ENCODE results near the gene CCNQ.

Gene CCNQ

DNA sequence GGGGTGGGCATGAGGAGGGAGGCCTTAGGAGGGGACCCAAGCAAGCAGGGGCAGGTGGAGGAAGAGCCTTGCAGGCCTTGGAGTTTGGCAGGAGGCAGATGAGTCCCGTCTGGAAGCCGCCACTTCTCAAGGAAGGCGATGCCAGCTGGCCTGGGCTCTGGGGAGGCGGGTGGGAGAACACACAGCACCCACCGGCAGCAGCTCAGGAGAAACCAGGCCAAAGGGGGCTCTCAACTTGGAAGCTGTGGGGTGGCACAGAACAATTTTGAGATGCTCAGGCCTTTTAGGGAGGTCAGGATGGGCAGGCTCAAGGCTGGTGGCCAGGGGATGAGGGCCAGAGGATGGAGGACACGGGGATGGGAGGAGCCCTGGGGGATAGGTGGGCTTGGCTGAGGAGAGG lies 36.4 kb upstream of the CCNQ start:
- Histone ChIP-seq H3K9me3 (ENCODE audit: insufficient read depth, low read depth, low read length) (no peaks in the 10 kb centered on the region), H3K27ac (ENCODE audit: low read depth, low read length) (no peak overlapping the region), H3K36me3 (ENCODE audit: insufficient read depth, low read length) (no peaks in the 10 kb centered on the region), H3K4me3 (ENCODE audit: low read length) (no peak overlapping the region), H3K9ac (ENCODE audit: low read depth, low read length) (no peak overlapping the region), H3K4me1 (ENCODE audit: insufficient read depth, low read length) (no peaks in the 10 kb centered on the region), H3K27me3 (ENCODE audit: insufficient read depth, low read length) (peaks cover 10% of the 10 kb centered on the region)
- WGBS = 96% methylated on average over 6 of the region's 6 CpGs

DNA sequence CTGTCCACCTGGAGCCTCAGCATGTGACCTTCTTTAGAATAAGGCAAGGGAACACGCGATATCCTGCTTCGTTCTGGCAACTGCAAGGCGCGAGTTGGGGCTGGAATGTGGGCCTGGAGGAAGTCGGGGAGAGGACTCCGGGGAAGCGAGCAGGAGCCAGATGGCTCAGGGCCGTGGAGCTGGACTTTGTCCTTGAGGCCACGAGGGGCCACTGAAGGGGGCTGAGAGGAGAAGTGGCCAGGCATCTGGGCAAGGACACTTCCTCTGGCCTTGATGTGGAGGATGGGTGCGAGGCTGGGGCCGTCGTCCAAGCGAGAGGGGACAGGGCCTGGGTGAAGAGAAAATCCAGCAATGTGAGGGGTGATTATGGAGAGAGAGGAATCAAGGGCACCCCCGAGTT lies 35.9 kb upstream of the CCNQ start:
- Histone ChIP-seq H3K36me3 (ENCODE audit: insufficient read depth, low read length) (no peaks in the 10 kb centered on the region), H3K4me3 (ENCODE audit: low read length) (no peak overlapping the region), H3K9me3 (ENCODE audit: insufficient read depth, low read depth, low read length) (no peaks in the 10 kb centered on the region), H3K27ac (ENCODE audit: low read depth, low read length) (no peak overlapping the region), H3K27me3 (ENCODE audit: insufficient read depth, low read length) (peaks cover 4% of the 10 kb centered on the region), H3K9ac (ENCODE audit: low read depth, low read length) (no peak overlapping the region), H3K4me1 (ENCODE audit: insufficient read depth, low read length) (no peaks in the 10 kb centered on the region)
- WGBS = 87% methylated on average over 15 of the region's 15 CpGs

DNA sequence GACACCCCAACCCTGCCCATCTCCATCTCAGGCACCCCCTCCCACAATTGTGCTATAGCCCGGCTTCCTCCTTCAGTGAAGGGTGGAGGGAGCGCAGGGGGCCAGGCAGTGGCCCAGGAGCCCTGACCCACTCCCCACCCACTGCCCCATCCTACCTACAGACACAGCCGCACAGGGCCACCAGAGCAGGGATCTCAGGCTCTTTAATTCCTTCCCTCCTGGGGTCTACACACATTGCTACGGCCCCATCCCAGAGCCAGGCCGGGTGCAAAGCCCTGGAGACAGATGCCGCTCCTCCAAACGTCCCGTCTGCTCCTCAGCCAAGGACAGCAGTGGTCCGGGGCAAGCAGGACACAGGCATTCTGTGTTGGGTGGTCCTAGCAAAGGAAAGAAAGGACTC lies 35.3 kb upstream of the CCNQ start:
- Histone ChIP-seq H3K9me3 (ENCODE audit: insufficient read depth, low read depth, low read length) (no peaks in the 10 kb centered on the region), H3K4me3 (ENCODE audit: low read length) (no peak overlapping the region), H3K27ac (ENCODE audit: low read depth, low read length) (no peak overlapping the region), H3K4me1 (ENCODE audit: insufficient read depth, low read length) (no peaks in the 10 kb centered on the region), H3K36me3 (ENCODE audit: insufficient read depth, low read length) (no peaks in the 10 kb centered on the region), H3K27me3 (ENCODE audit: insufficient read depth, low read length) (no peaks in the 10 kb centered on the region), H3K9ac (ENCODE audit: low read depth, low read length) (no peak overlapping the region)
- 79% methylated on average over 9 of the region's 9 CpGs for WGBS

DNA sequence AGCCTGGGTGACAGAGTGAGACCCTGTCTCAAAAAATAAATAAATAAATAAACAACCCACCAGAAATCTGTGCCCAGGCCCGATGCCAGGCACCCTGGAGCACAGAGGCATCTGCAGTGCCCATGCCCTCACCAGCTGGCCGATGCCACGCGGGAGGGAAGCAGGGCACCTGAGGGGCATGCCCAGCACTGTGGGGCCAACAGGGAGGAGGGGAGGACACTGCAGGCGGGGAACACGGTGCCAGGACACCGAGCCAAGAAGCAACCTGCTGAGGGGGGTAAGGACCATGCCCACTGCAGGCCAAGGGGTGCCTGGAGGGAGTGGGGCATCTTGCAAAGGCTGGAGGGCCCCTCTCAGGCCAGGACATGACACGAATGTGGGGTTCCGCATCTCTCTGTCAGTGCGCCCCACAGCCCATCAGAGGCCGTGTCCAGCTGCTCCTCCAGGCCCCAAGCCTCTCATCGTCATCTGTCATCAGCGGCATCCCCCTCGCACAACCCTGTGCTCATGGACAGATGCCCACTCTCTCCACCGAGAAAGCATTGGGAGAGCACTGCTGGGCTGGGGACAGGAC lies 34.8 kb upstream of the CCNQ start:
- Histone ChIP-seq H3K4me1 (ENCODE audit: insufficient read depth, low read length) (no peaks in the 10 kb centered on the region), H3K9me3 (ENCODE audit: insufficient read depth, low read depth, low read length) (no peaks in the 10 kb centered on the region), H3K36me3 (ENCODE audit: insufficient read depth, low read length) (no peaks in the 10 kb centered on the region), H3K4me3 (ENCODE audit: low read length) (no peak overlapping the region), H3K9ac (ENCODE audit: low read depth, low read length) (no peak overlapping the region), H3K27me3 (ENCODE audit: insufficient read depth, low read length) (no peaks in the 10 kb centered on the region), H3K27ac (ENCODE audit: low read depth, low read length) (no peak overlapping the region)
- WGBS = 93% methylated on average over 14 of the region's 15 CpGs

DNA sequence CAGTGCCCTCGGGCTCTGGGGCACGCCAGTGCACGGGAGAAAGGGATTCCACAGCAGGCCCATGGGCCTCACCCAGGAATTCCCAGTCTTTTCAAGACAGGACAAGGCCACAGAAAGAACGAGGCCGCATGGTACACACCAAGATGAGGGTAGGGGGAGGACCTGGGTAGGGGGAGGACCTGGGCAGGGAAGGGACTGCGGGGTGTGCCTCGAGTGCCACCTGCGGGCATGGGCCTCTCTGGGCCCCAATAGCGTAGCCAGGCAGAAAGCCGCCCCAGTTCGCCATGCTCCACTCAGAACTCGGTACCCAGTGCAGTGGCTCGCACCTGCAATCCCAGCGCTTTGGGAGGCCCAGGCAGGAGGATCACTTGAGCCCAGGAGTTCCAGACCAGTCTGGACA lies 34.1 kb upstream of the CCNQ start:
- H3K9me3 ChIP-seq (ENCODE audit: insufficient read depth, low read depth, low read length) = no peaks in the 10 kb centered on the region
- no peak overlapping the region for H3K4me3 ChIP-seq (ENCODE audit: low read length)
- 91% methylated on average over 14 of the region's 14 CpGs for WGBS
- no peaks in the 10 kb centered on the region for H3K4me1 ChIP-seq (ENCODE audit: insufficient read depth, low read length)
- no peaks in the 10 kb centered on the region for H3K27me3 ChIP-seq (ENCODE audit: insufficient read depth, low read length)
- H3K36me3 ChIP-seq (ENCODE audit: insufficient read depth, low read length) = no peaks in the 10 kb centered on the region
- no peak overlapping the region for H3K9ac ChIP-seq (ENCODE audit: low read depth, low read length)
- no peak overlapping the region for H3K27ac ChIP-seq (ENCODE audit: low read depth, low read length)

DNA sequence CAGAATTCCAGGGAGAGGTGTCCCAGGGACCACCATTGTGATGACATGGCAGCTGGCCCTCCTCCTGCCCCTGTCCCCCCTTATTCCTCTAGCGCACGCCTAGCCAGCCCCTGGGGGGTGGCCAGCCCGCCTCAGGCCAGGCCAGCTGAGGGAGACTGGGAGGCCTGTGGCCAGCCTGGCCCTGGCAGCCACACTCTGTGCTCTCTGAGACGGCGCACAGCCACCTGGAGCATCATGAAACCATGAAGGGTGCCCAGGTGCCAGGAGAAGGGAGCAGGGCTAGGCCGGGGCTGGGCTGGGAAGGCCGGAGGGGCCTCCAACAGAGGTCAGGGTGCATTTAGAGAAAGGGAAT lies 33.6 kb upstream of the CCNQ start:
- H3K4me3 ChIP-seq (ENCODE audit: low read length) = no peak overlapping the region
- H3K27me3 ChIP-seq (ENCODE audit: insufficient read depth, low read length) = no peaks in the 10 kb centered on the region
- no peaks in the 10 kb centered on the region for H3K9me3 ChIP-seq (ENCODE audit: insufficient read depth, low read depth, low read length)
- H3K9ac ChIP-seq (ENCODE audit: low read depth, low read length) = no peak overlapping the region
- H3K27ac ChIP-seq (ENCODE audit: low read depth, low read length) = no peak overlapping the region
- 93% methylated on average over 7 of the region's 7 CpGs for WGBS
- H3K36me3 ChIP-seq (ENCODE audit: insufficient read depth, low read length) = no peaks in the 10 kb centered on the region
- no peaks in the 10 kb centered on the region for H3K4me1 ChIP-seq (ENCODE audit: insufficient read depth, low read length)

DNA sequence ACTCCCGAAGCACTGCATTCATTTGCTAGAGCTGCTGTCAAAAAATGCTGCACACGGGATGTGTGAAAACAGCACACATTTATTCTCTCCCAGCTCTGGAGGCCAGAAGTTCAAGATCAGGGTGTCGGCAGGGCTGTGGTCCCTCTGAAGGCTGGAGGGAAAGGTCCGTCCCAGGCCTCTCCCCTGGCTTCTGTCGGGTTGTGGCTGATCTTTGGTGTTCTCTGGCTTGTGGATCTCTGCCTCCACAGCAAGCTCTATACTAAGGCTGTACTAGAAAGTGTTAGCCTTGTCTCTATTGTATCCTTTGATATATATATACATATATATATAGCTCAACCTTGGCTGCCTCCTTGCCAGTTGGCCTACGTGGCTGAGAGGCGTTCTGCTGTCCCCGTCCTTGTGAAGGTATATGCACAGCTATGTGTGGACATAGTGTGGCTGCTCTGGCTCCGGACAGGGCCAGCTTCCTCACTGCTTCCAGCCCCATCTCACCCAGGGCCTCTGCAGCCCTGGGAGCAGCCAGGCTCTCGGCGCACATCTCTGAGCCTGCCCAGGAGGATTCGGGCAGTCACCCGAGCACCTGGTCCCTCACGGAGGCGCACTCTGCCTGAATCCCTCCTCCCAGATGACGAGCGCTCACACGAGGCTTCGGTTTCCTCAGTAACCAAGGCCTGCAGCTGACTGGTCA lies 33.1 kb upstream of the CCNQ start:
- no peak overlapping the region for H3K9ac ChIP-seq (ENCODE audit: low read depth, low read length)
- 89% methylated on average over 15 of the region's 19 CpGs for WGBS
- no peak overlapping the region for H3K27ac ChIP-seq (ENCODE audit: low read depth, low read length)
- no peak overlapping the region for H3K4me3 ChIP-seq (ENCODE audit: low read length)
- H3K36me3 ChIP-seq (ENCODE audit: insufficient read depth, low read length) = no peaks in the 10 kb centered on the region
- no peaks in the 10 kb centered on the region for H3K9me3 ChIP-seq (ENCODE audit: insufficient read depth, low read depth, low read length)
- H3K4me1 ChIP-seq (ENCODE audit: insufficient read depth, low read length) = no peaks in the 10 kb centered on the region
- H3K27me3 ChIP-seq (ENCODE audit: insufficient read depth, low read length) = no peaks in the 10 kb centered on the region

GRCh38 chrX:153631346-153631745 lies 32.4 kb upstream of the CCNQ start:
- H3K9ac ChIP-seq (ENCODE audit: low read depth, low read length) = no peak overlapping the region
- no peak overlapping the region for H3K27ac ChIP-seq (ENCODE audit: low read depth, low read length)
- H3K4me3 ChIP-seq (ENCODE audit: low read length) = no peak overlapping the region
- 93% methylated on average over 2 of the region's 2 CpGs for WGBS
- no peaks in the 10 kb centered on the region for H3K27me3 ChIP-seq (ENCODE audit: insufficient read depth, low read length)
- H3K9me3 ChIP-seq (ENCODE audit: insufficient read depth, low read depth, low read length) = no peaks in the 10 kb centered on the region
- no peaks in the 10 kb centered on the region for H3K36me3 ChIP-seq (ENCODE audit: insufficient read depth, low read length)
- no peaks in the 10 kb centered on the region for H3K4me1 ChIP-seq (ENCODE audit: insufficient read depth, low read length)

DNA sequence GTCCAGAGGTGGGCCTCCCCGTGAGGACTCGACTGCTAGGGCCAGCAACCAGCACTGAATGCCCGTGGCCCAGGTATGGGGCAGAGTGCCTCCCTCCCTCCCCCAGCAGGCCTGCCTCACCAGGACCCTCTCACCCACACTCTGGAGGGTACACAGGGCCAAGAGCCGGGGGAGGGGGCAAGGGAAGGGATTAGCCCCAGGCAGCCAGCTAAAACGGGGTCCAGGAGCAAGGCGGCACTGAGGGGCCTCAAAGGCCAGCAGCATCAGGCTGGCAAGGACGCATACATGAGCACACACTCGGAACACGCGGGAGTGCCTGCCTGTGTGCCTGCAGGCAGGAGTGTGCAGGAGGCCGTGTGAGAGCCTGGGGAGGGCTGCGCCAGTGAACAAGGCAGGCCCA lies 29.7 kb upstream of the CCNQ start:
- Histone ChIP-seq H3K4me1 (ENCODE audit: insufficient read depth, low read length) (no peaks in the 10 kb centered on the region), H3K4me3 (ENCODE audit: low read length) (no peak overlapping the region), H3K36me3 (ENCODE audit: insufficient read depth, low read length) (no peaks in the 10 kb centered on the region), H3K27ac (ENCODE audit: low read depth, low read length) (no peak overlapping the region), H3K9ac (ENCODE audit: low read depth, low read length) (no peak overlapping the region), H3K27me3 (ENCODE audit: insufficient read depth, low read length) (no peaks in the 10 kb centered on the region), H3K9me3 (ENCODE audit: insufficient read depth, low read depth, low read length) (no peaks in the 10 kb centered on the region)
- 87% methylated on average over 12 of the region's 12 CpGs for WGBS

DNA sequence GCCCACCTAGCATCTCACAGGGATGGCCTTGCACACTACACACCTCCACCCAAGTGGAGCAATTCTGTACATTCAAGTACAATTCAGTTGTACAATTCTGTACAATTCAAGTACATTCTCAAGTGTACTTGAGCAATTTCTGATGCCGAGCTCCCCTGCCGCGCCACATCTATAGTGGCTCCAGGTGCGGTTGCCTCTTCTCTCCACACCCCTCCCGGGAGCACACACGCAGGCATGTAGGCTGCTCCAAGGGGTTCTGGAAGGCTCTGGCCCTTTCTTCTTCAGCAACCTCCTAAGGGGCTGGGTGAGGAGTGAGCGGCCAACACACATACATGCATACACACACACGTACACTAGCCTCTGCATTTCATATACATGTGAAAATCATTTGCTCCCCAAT lies 29.2 kb upstream of the CCNQ start:
- 95% methylated on average over 8 of the region's 8 CpGs for WGBS
- Histone ChIP-seq H3K4me3 (ENCODE audit: low read length) (no peak overlapping the region), H3K4me1 (ENCODE audit: insufficient read depth, low read length) (no peaks in the 10 kb centered on the region), H3K9me3 (ENCODE audit: insufficient read depth, low read depth, low read length) (no peaks in the 10 kb centered on the region), H3K27me3 (ENCODE audit: insufficient read depth, low read length) (no peaks in the 10 kb centered on the region), H3K27ac (ENCODE audit: low read depth, low read length) (no peak overlapping the region), H3K9ac (ENCODE audit: low read depth, low read length) (no peak overlapping the region), H3K36me3 (ENCODE audit: insufficient read depth, low read length) (no peaks in the 10 kb centered on the region)

DNA sequence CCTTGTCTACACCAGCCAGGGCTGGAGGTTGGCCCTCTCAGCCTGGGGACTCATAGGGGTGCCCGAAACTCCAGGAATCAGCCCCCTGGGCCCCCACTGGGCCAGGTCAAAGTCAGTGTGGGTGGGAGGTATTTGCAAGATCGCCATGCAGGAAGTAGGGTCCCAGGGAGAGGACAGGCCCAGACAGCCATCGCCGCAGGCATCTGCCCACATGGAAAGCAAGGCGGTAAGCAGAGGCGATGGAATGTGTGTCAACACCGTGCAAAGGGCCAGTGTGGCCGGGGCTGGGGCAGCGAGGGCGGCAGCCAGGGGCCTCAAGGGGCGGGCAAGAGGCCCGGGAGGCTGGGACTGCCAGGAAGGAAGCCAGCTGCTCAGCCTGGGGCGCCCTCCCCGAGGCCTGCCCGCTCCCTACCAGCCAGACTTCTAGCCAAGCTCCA lies 28.8 kb upstream of the CCNQ start:
- Histone ChIP-seq H3K9ac (ENCODE audit: low read depth, low read length) (no peak overlapping the region), H3K36me3 (ENCODE audit: insufficient read depth, low read length) (no peaks in the 10 kb centered on the region), H3K27ac (ENCODE audit: low read depth, low read length) (no peak overlapping the region), H3K9me3 (ENCODE audit: insufficient read depth, low read depth, low read length) (no peaks in the 10 kb centered on the region), H3K27me3 (ENCODE audit: insufficient read depth, low read length) (no peaks in the 10 kb centered on the region), H3K4me3 (ENCODE audit: low read length) (no peak overlapping the region), H3K4me1 (ENCODE audit: insufficient read depth, low read length) (no peaks in the 10 kb centered on the region)
- WGBS = 87% methylated on average over 15 of the region's 15 CpGs
